K562 (cell line): ENCODE measurements around the gene MPIG6B. TPM values are rescaled to one million over a fixed set of nuclear protein-coding genes. Genes with fewer than 3 reads are reported as not detected.

ENCODE experiments used
- ATAC-seq: fragments of 200-7000 bp; cut with Tn5 transposase; 3 replicates; pipeline ENCODE4 v1.9.1; 2020; ENCODE audit warnings: moderate library complexity
- BruUV-seq: library from RNA; stranded (reverse); fragments of 400-500 nt; replicated peaks from 2 replicates; lab custom pipeline; 2021; lab: Mats Ljungman, UMichigan
- CTCF ChIA-PET: fragments of 300-600 bp; formaldehyde crosslinking; extraction: SDS; loops from one replicate; lab custom pipeline; 2021; ENCODE audit warnings: low intra/inter-chr PET ratio; lab: Yijun Ruan, JAX
- POLR2A ChIA-PET: fragments of 300-600, 350-650 bp; sonication (Branson Sonifier 250); formaldehyde crosslinking; extraction: SDS; loops from one replicate; lab custom pipeline; 2021; ENCODE audit warnings: antibody characterized with exemption, inconsistent platforms; lab: Yijun Ruan, JAX
- DNase-seq, 4 experiments: peaks; one replicate each; pipeline versions ENCODE4 v3.0.0 to v3.0.0-alpha.2; 2011 to 2018; ENCODE audit warnings: low spot score in 3 of 4, mixed read lengths in 3 of 4; ENCODE audit errors: extremely low read depth in 1 of 4
- FAIRE-seq: peaks from 2 replicates; lab custom pipeline; 2011; peaks lifted over from hg19 to GRCh38; lab: Jason Lieb, UNC
- H2AFZ ChIP-seq: 2 replicates; pipeline ENCODE4 v1.6.0; 2011; ENCODE audit warnings: low read depth, low read length, control low read depth, inconsistent platforms
- H3K27ac ChIP-seq: fragments of 200-600 bp; 3 replicates; pipeline ENCODE4 v1.8.0; 2011; ENCODE audit warnings: low read depth, mild to moderate bottlenecking, control low read depth, inconsistent platforms, low read length, moderate library complexity, mixed read lengths; ENCODE audit errors: extremely low read depth
- H3K27me3 ChIP-seq, 2 experiments: fragments of 300-600 bp in 1 of 2; 2 replicates in 1 of 2; 3 replicates in 1 of 2; pipeline versions ENCODE4 v1.6.0 to v1.8.0; 2011; ENCODE audit warnings: inconsistent platforms in 2 of 2, low read length in 2 of 2, mild to moderate bottlenecking in 1 of 2, mixed read lengths in 1 of 2, moderate library complexity in 1 of 2; ENCODE audit not compliant: control insufficient read depth in 2 of 2, insufficient read depth in 2 of 2
- H3K36me3 ChIP-seq: fragments of 300-600 bp; 3 replicates; pipeline ENCODE4 v1.8.0; 2011; ENCODE audit warnings: mild to moderate bottlenecking, low read length, inconsistent platforms; ENCODE audit not compliant: control insufficient read depth, insufficient read depth
- H3K4me1 ChIP-seq, 2 experiments: fragments of 200-600 bp in 1 of 2; replicated peaks in 1 of 2; 2 replicates in 1 of 2; 3 replicates in 1 of 2; pipeline versions ENCODE4 v1.5.1 to v1.8.0; 2011; ENCODE audit warnings: inconsistent platforms in 2 of 2, low read length in 2 of 2, mild to moderate bottlenecking in 1 of 2, mixed read lengths in 1 of 2, moderate library complexity in 1 of 2; ENCODE audit not compliant: control insufficient read depth in 2 of 2, insufficient read depth in 2 of 2
- H3K4me2 ChIP-seq: 2 replicates; pipeline ENCODE4 v1.6.1; 2011; ENCODE audit warnings: low read length, control low read depth, inconsistent platforms, mixed read lengths; ENCODE audit not compliant: insufficient read depth
- H3K4me3 ChIP-seq: fragments of 200-600 bp; sonication (generic), shearing (Covaris generic); 2 replicates; pipeline ENCODE4 v1.5.1; 2016; ENCODE audit warnings: control low read depth, inconsistent platforms
- H3K79me2 ChIP-seq: fragments of 200-600 bp; 3 replicates; pipeline ENCODE4 v1.8.0; 2011; ENCODE audit warnings: low read length, inconsistent platforms; ENCODE audit not compliant: control insufficient read depth, insufficient read depth
- H3K9ac ChIP-seq, 2 experiments: 2 replicates each; pipeline versions ENCODE4 v1.6.0 to v1.6.1; 2011; ENCODE audit warnings: low read depth in 2 of 2, low read length in 2 of 2, control low read depth in 1 of 2, inconsistent platforms in 1 of 2, mild to moderate bottlenecking in 1 of 2, mixed read lengths in 1 of 2; ENCODE audit not compliant: insufficient read depth in 1 of 2
- H3K9me1 ChIP-seq: one replicate; pipeline ENCODE4 v1.6.0; 2011; ENCODE audit warnings: inconsistent platforms, mild to moderate bottlenecking, low read length, moderate library complexity; ENCODE audit not compliant: control insufficient read depth, insufficient read depth
- H3K9me3 ChIP-seq: replicated peaks from 2 replicates; pipeline ENCODE4 v1.5.1; 2011; ENCODE audit warnings: low read depth, low read length, inconsistent platforms; ENCODE audit not compliant: control insufficient read depth, insufficient read depth
- H4K20me1 ChIP-seq: replicated peaks from 2 replicates; pipeline ENCODE4 v1.6.1; 2011; ENCODE audit warnings: low read length, inconsistent platforms, mixed read lengths; ENCODE audit not compliant: control insufficient read depth, insufficient read depth
- BDP1 ChIP-seq: IDR thresholded peaks from 3 replicates; pipeline ENCODE4 v1.6.1; 2011; ENCODE audit not compliant: insufficient read length, insufficient read depth
- CBFB ChIP-seq: sonication (generic); formaldehyde crosslinking; IDR thresholded peaks from 2 replicates; pipeline ENCODE4 v1.4.0; 2020; ENCODE audit warnings: mild to moderate bottlenecking, missing genetic modification reagents
- DIDO1 ChIP-seq: fragments of 450-650 bp; IDR thresholded peaks from 2 replicates; pipeline ENCODE4 v1.6.1; 2016; ENCODE audit warnings: low read depth, missing biosample characterization, missing genetic modification characterization
- ELF1 ChIP-seq: fragments of 200-800 bp; sonication (Bioruptor generic); IDR thresholded peaks from 2 replicates; pipeline ENCODE4 v1.6.1; 2016; ENCODE audit warnings: missing genetic modification characterization, missing compliant biosample characterization
- KDM1A ChIP-seq, 2 experiments: fragments of 450-650 bp; IDR thresholded peaks; 2 replicates each; pipeline ENCODE4 v1.6.1; 2016; ENCODE audit warnings: mild to moderate bottlenecking in 2 of 2
- PCBP1 ChIP-seq: fragments of 200-400 bp; formaldehyde crosslinking; IDR thresholded peaks from 2 replicates; pipeline ENCODE4 v1.6.1; 2018; ENCODE audit warnings: mild to moderate bottlenecking, low read depth, low read length; ENCODE audit not compliant: poor library complexity, severe bottlenecking
- SNIP1 ChIP-seq: fragments of 450-650 bp; IDR thresholded peaks from 2 replicates; pipeline ENCODE4 v1.7.1; 2017; ENCODE audit warnings: low read depth, mild to moderate bottlenecking
- ZFP36 ChIP-seq: fragments of 150-350 bp; IDR thresholded peaks from 2 replicates; pipeline ENCODE4 v1.6.1; 2018; ENCODE audit warnings: low read length, low read depth; ENCODE audit not compliant: partially characterized antibody
- ZKSCAN8 ChIP-seq: fragments of 200-800 bp; sonication (Bioruptor generic); IDR thresholded peaks from 2 replicates; pipeline ENCODE4 v1.6.1; 2016; ENCODE audit warnings: missing genetic modification characterization, missing compliant biosample characterization
- ZNF12 ChIP-seq: sonication (generic); formaldehyde crosslinking; IDR thresholded peaks from 2 replicates; pipeline ENCODE4 v1.4.0; 2020; ENCODE audit warnings: mild to moderate bottlenecking, missing genetic modification reagents
- ZNF134 ChIP-seq: fragments of 250-450 bp; sonication (Bioruptor Pico); conservative IDR thresholded peaks from 2 replicates; pipeline ENCODE4 v1.4.0; 2020
- ZSCAN29 ChIP-seq: fragments of 450-650 bp; IDR thresholded peaks from 2 replicates; pipeline ENCODE4 v1.6.1; 2017
- whole genome bisulfite sequencing: fragments of 100-300 bp; shearing (Covaris generic); methylation state at CpG from one replicate; pipeline ENCODE4 v1.1.6; 2016; ENCODE audit warnings: low coverage, mixed read lengths; ENCODE audit not compliant: insufficient coverage; ENCODE audit errors: missing lambda C conversion rate; 5-methylcytosine and 5-hydroxymethylcytosine counted together
- in situ Hi-C: fragments of 300-500 bp; cut with MboI; formaldehyde crosslinking; loops from 4 replicates; pipeline ENCODE4 v1.15.0; 2018; ENCODE audit warnings: inconsistent platforms, mixed read lengths
- intact Hi-C: fragments of 100-400 bp; cut with micrococcal nuclease; formaldehyde crosslinking; loops from 2 replicates; pipeline ENCODE4 v1.14.2; 2022
- polyA plus RNA-seq, 8 experiments: library from polyadenylated mRNA; depleted of rRNA in 4 of 8; stranded (reverse) in 5 of 8; unstranded in 3 of 8; fragments of >200 nt; fragmentation: Nextera tagmentation in 2 of 8; fragmentation: Illumina TruSeq in 1 of 8; extraction: Ambion mirVana in 2 of 8; extraction: Trizol in 1 of 8; gene quantifications; 2 replicates each; pipeline versions ENCODE4 v1.2.1 to v1.2.3, GENCODE V29; 2011 to 2014; ENCODE audit warnings: inconsistent platforms in 1 of 8, missing spikeins in 1 of 8
- total RNA-seq, 7 experiments: library from RNA; depleted of rRNA in 6 of 7; stranded (reverse); fragments of >200 nt in 6 of 7; fragmentation: Illumina TruSeq in 2 of 7; extraction: Trizol in 2 of 7; gene quantifications; 2 replicates each; pipeline versions ENCODE4 v1.2.1 to v1.2.3, GENCODE V29; 2011 to 2021; ENCODE audit warnings: low replicate concordance in 1 of 7
- TF ChIP-seq, protein P1 (sequence below), 3 experiments: fragments of 200-800 bp in 1 of 3; fragments of 250-450 bp in 1 of 3; fragments of 450-650 bp in 1 of 3; sonication (Bioruptor Pico) in 1 of 3; sonication (Bioruptor generic) in 1 of 3; formaldehyde crosslinking in 1 of 3; IDR thresholded peaks; 2 replicates each; pipeline versions ENCODE4 v1.6.1 to v1.8.0; 2016 to 2022; ENCODE audit warnings: mild to moderate bottlenecking in 2 of 3, missing genetic modification characterization in 2 of 3, missing compliant biosample characterization in 1 of 3, moderate library complexity in 1 of 3
- TF ChIP-seq, protein P2 (sequence below): sonication (generic); formaldehyde crosslinking; IDR thresholded peaks from 2 replicates; pipeline ENCODE4 v1.8.0; 2022; ENCODE audit warnings: mild to moderate bottlenecking, missing genetic modification reagents, borderline replicate concordance

Gene MPIG6B
- total and polyA plus RNA-seq, 9 of the 15 experiments (the other 6 are each of a cell fraction or from before 2014, with no cell fraction given): 0.11 to 1.2 (median 0.28) TPM; not detected in 1

DNA sequence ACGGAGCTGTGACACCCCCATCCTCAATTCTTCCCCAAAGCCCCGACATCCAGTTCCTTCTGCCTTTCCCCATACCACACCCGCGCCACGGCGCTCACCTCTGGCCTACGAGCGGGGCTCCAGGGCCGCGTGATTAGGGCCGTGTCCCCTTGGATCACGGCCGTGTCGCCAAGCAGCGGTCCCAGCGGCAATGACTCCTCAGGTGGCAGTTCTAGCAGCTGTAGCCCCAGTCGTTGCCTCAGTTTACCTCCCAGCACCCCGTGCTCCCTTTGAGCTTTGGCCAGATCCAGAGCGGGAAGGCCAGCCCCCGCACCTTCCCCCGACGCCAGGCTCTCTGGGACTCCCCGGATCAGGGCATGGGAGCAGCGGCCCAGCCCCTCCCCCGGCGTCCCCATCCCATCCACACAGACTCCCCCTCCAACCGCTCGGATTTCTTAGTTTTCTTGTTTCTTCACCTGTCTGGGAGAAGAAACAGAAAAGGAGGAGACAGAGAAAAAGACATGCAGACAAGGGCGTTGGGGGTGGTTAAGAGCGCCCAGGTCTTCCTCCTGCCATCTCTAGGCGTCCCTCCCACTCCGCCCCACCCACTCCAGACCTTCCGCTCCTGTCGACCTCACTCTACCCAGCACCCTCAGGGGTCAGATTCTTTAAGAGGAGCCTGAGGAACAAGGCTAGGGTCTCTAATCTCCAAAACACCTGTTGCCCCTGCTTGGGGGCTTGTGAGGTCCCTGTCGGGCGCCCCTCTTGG lies 5.8 kb downstream of the MPIG6B start, which contains the start of gene DDAH2:
DDAH2 (minus strand) TSS at position 533 of the 748 bp plus-strand sequence; CDS start at position 395, 138 bp downstream.
- Histone ChIP-seq H4K20me1 (peaks cover 6% of the 10 kb centered on the region), H3K27me3 (no peaks in the 10 kb centered on the region), H3K9me3 (no peaks in the 10 kb centered on the region), H3K27ac (peak within 1 kb of the TSS; percentile 75), H3K4me3 (peak within 1 kb of the TSS; percentile 65), H3K4me1 (peaks cover 48 to 66% of the 10 kb centered on the region in 2 experiments), H3K79me2 (peaks cover 34% of the 10 kb centered on the region), H3K36me3 (peaks cover 64% of the 10 kb centered on the region), H3K4me2 (peak within 1 kb of the TSS; percentile 94), H3K9me1 (peaks cover 5% of the 10 kb centered on the region), H2AFZ (peak within 1 kb of the TSS; percentile 71), H3K9ac (peak within 1 kb of the TSS; percentile 58 to 85)
- FAIRE-seq (no peak), ATAC-seq (peak; percentile 2; the same call in 1 of the 3 replicates), DNase-seq (peak in 1 of 4 experiments; percentile 59)
- ChIA-PET CTCF (interaction anchor here (0.6 to 2.0 kb wide), 5 partner anchors 32 to 141 kb away, joined by 3 to 18 read pairs (median 5); no protein-coding TSS in a partner anchor), POLR2A (interaction anchor here (0.7 to 15.0 kb wide), 34 partner anchors 3 to 316 kb away, joined by 3 to 236 read pairs (median 5); partner anchors contain the start of genes ABHD16A, BAG6, C6orf47 and CLIC1)
- in situ Hi-C loops: no loop called here
- no TSS peak for BruUV-seq
- intact Hi-C loops: loop anchor here (1.0 to 2.0 kb wide), 4 partner anchors 40 to 98 kb away; partner anchors contain the start of genes HSPA1B and VARS1
- WGBS: 65% methylated on average over 35 of the region's 36 CpGs
- TF ChIP-seq ZNF134 (CRISPR knock-in tag) (no peak), ZSCAN29 (0 out of 2 replicates have a peak, but pooled peaks have one; percentile 13), ZNF12 (CRISPR knock-in tag) (no peak; the same call in 1 of the 2 replicates), ZKSCAN8 (CRISPR knock-in tag) (no peak), CBFB (CRISPR knock-in tag) (peak; percentile 24; the same call in 1 of the 2 replicates), PCBP1 (peak; percentile 95), SNIP1 (no peak), ELF1 (tag) (no peak), KDM1A (IDR thresholded peaks at IDR 0.05) (no peak), BDP1 (no peak), ZFP36 (peak; percentile 7), DIDO1 (tag) (no peak)
- TF ChIP-seq, protein P1, sequence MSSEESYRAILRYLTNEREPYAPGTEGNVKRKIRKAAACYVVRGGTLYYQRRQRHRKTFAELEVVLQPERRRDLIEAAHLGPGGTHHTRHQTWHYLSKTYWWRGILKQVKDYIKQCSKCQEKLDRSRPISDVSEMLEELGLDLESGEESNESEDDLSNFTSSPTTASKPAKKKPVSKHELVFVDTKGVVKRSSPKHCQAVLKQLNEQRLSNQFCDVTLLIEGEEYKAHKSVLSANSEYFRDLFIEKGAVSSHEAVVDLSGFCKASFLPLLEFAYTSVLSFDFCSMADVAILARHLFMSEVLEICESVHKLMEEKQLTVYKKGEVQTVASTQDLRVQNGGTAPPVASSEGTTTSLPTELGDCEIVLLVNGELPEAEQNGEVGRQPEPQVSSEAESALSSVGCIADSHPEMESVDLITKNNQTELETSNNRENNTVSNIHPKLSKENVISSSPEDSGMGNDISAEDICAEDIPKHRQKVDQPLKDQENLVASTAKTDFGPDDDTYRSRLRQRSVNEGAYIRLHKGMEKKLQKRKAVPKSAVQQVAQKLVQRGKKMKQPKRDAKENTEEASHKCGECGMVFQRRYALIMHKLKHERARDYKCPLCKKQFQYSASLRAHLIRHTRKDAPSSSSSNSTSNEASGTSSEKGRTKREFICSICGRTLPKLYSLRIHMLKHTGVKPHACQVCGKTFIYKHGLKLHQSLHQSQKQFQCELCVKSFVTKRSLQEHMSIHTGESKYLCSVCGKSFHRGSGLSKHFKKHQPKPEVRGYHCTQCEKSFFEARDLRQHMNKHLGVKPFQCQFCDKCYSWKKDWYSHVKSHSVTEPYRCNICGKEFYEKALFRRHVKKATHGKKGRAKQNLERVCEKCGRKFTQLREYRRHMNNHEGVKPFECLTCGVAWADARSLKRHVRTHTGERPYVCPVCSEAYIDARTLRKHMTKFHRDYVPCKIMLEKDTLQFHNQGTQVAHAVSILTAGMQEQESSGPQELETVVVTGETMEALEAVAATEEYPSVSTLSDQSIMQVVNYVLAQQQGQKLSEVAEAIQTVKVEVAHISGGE (CRISPR knock-in tag; IDR thresholded peaks at IDR 0.05): peak in 1 of 3 experiments; percentile 54; a peak in 2 of 6 replicates
- TF ChIP-seq, protein P2, sequence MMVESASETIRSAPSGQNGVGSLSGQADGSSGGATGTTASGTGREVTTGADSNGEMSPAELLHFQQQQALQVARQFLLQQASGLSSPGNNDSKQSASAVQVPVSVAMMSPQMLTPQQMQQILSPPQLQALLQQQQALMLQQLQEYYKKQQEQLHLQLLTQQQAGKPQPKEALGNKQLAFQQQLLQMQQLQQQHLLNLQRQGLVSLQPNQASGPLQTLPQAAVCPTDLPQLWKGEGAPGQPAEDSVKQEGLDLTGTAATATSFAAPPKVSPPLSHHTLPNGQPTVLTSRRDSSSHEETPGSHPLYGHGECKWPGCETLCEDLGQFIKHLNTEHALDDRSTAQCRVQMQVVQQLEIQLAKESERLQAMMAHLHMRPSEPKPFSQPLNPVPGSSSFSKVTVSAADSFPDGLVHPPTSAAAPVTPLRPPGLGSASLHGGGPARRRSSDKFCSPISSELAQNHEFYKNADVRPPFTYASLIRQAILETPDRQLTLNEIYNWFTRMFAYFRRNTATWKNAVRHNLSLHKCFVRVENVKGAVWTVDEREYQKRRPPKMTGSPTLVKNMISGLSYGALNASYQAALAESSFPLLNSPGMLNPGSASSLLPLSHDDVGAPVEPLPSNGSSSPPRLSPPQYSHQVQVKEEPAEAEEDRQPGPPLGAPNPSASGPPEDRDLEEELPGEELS: 0 out of 2 replicates have a peak, but pooled peaks have one; percentile 81
